WI38 (cell line): ENCODE measurements around the gene CTNNA2.

Source experiments
- H3K4me3 ChIP-seq: 2 replicates; pipeline ENCODE4 v1.5.1; 2011; ENCODE audit warnings: low read depth, mild to moderate bottlenecking, control low read depth, low read length
- CTCF ChIP-seq: IDR thresholded peaks from 2 replicates; pipeline ENCODE4 v1.5.1; 2012; ENCODE audit warnings: low read depth, mild to moderate bottlenecking, control low read depth, low read length

Gene CTNNA2

GRCh38 chr2:80329491-80329890 is 816.6 kb downstream of the CTNNA2 start:
- no peak overlapping the region for H3K4me3 ChIP-seq
- TF ChIP-seq CTCF = no peak

- no peak for TF ChIP-seq CTCF
- H3K4me3 ChIP-seq = no peak overlapping the region
These were observed 817.9 kb downstream of the CTNNA2 start for GRCh38 chr2:80330527-80331450.

- no peak overlapping the region for H3K4me3 ChIP-seq
- TF ChIP-seq CTCF = no peak
These were observed 821.0 kb downstream of the CTNNA2 start for GRCh38 chr2:80333886-80334285.

GRCh38 chr2:80335411-80335810 is 822.6 kb downstream of the CTNNA2 start:
- TF ChIP-seq CTCF = no peak
- no peak overlapping the region for H3K4me3 ChIP-seq

GRCh38 chr2:80338794-80339193 is 825.9 kb downstream of the CTNNA2 start:
- no peak for TF ChIP-seq CTCF
- no peak overlapping the region for H3K4me3 ChIP-seq

- no peak for TF ChIP-seq CTCF
- no peak overlapping the region for H3K4me3 ChIP-seq
These were observed 827.2 kb downstream of the CTNNA2 start for GRCh38 chr2:80340022-80340421.

GRCh38 chr2:80348078-80348477 is 835.2 kb downstream of the CTNNA2 start:
- H3K4me3 ChIP-seq = no peak overlapping the region
- no peak for TF ChIP-seq CTCF
